Measurements from ENCODE around the gene DSEL.

DSEL gene

GRCh38 chr18:67516539-67517443 lies at the start of gene DSEL:
Gene DSEL, minus strand, starts transcription at chr18:67516720. Its CDS starts 2,112 bp downstream, at chr18:67514608.
- peak; percentile 98 to 100 for DNase-seq (ENCODE audit: low read depth in 1 of 2, low spot score in 1 of 2)

GRCh38 chr18:67553437-67553836 lies 36.9 kb upstream of the DSEL start:
- DNase-seq (ENCODE audit: low read depth in 1 of 2, low spot score in 1 of 2), result no peak

GRCh38 chr18:67550872-67551520 lies 34.5 kb upstream of the DSEL start:
- no peak for DNase-seq (ENCODE audit: low read depth in 1 of 2, low spot score in 1 of 2)

- no peak for DNase-seq (ENCODE audit: low read depth in 1 of 2, low spot score in 1 of 2)
Observed at GRCh38 chr18:67549946-67550345, 33.4 kb upstream of the DSEL start.

- DNase-seq (ENCODE audit: low read depth in 1 of 2, low spot score in 1 of 2), result no peak
Observed at GRCh38 chr18:67545681-67546080, 29.2 kb upstream of the DSEL start.

GRCh38 chr18:67540559-67540958 lies 24.0 kb upstream of the DSEL start:
- no peak for DNase-seq (ENCODE audit: low read depth in 1 of 2, low spot score in 1 of 2)

GRCh38 chr18:67531929-67532328 lies 15.4 kb upstream of the DSEL start:
- no peak for DNase-seq (ENCODE audit: low read depth in 1 of 2, low spot score in 1 of 2)

- no peak for DNase-seq (ENCODE audit: low read depth in 1 of 2, low spot score in 1 of 2)
Observed at GRCh38 chr18:67525328-67526099, 9.0 kb upstream of the DSEL start.

GRCh38 chr18:67520351-67520921 lies 3.9 kb upstream of the DSEL start:
- no peak for DNase-seq (ENCODE audit: low read depth in 1 of 2, low spot score in 1 of 2)

GRCh38 chr18:67519592-67519991 lies 3.1 kb upstream of the DSEL start:
- no peak for DNase-seq (ENCODE audit: low read depth in 1 of 2, low spot score in 1 of 2)

GRCh38 chr18:67518566-67518965 lies 2.0 kb upstream of the DSEL start:
- DNase-seq (ENCODE audit: low read depth in 1 of 2, low spot score in 1 of 2), result no peak

- DNase-seq (ENCODE audit: low read depth in 1 of 2, low spot score in 1 of 2), result no peak
Observed at GRCh38 chr18:67517444-67517765, 885 bp upstream of the DSEL start.

GRCh38 chr18:67515942-67516538 lies 480 bp downstream of the DSEL start:
- DNase-seq (ENCODE audit: low read depth in 1 of 2, low spot score in 1 of 2), result peak; percentile 33 to 37

GRCh38 chr18:67514901-67515540 lies 1.5 kb downstream of the DSEL start:
- DNase-seq (ENCODE audit: low read depth in 1 of 2, low spot score in 1 of 2), result no peak

GRCh38 chr18:67514465-67514864 lies 2.1 kb downstream of the DSEL start:
- no peak for DNase-seq (ENCODE audit: low read depth in 1 of 2, low spot score in 1 of 2)

- DNase-seq (ENCODE audit: low read depth in 1 of 2, low spot score in 1 of 2), result no peak
Observed at GRCh38 chr18:67513280-67513679, 3.2 kb downstream of the DSEL start.

- no peak for DNase-seq (ENCODE audit: low read depth in 1 of 2, low spot score in 1 of 2)
Observed at GRCh38 chr18:67511840-67512239, 4.7 kb downstream of the DSEL start.

- DNase-seq (ENCODE audit: low read depth in 1 of 2, low spot score in 1 of 2), result no peak
Observed at GRCh38 chr18:67510831-67511230, 5.7 kb downstream of the DSEL start.

GRCh38 chr18:67509741-67510391 lies 6.7 kb downstream of the DSEL start:
- DNase-seq (ENCODE audit: low read depth in 1 of 2, low spot score in 1 of 2), result no peak

GRCh38 chr18:67508146-67508545 lies 8.4 kb downstream of the DSEL start:
- no peak for DNase-seq (ENCODE audit: low read depth in 1 of 2, low spot score in 1 of 2)

Measured in activated T-helper 1 cell treated with anti-CD3 and anti-CD28 coated beads, Interleukin-2, amount 50 U/mL, for 16 hours (primary cell).